Measurements from ENCODE around the gene ENTHD1.

GRCh38 chr22:39771486-39771885 is 122.1 kb downstream of the ENTHD1 start:
- TF ChIP-seq, protein P1, sequence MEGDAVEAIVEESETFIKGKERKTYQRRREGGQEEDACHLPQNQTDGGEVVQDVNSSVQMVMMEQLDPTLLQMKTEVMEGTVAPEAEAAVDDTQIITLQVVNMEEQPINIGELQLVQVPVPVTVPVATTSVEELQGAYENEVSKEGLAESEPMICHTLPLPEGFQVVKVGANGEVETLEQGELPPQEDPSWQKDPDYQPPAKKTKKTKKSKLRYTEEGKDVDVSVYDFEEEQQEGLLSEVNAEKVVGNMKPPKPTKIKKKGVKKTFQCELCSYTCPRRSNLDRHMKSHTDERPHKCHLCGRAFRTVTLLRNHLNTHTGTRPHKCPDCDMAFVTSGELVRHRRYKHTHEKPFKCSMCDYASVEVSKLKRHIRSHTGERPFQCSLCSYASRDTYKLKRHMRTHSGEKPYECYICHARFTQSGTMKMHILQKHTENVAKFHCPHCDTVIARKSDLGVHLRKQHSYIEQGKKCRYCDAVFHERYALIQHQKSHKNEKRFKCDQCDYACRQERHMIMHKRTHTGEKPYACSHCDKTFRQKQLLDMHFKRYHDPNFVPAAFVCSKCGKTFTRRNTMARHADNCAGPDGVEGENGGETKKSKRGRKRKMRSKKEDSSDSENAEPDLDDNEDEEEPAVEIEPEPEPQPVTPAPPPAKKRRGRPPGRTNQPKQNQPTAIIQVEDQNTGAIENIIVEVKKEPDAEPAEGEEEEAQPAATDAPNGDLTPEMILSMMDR (IDR thresholded peaks at IDR 0.05 in 8 of 11, conservative IDR thresholded peaks at IDR 0.05 in 3 of 11): no peak
- no peak for TF ChIP-seq POLR2A (IDR thresholded peaks at IDR 0.05)
